ENCODE data around the gene TBC1D1. TPM values are rescaled to one million over a fixed set of nuclear protein-coding genes. Genes with fewer than 3 reads are reported as not detected.
"Not testable (repeated sequence)": the region's sequence is repeated elsewhere in the genome, so short reads cannot be mapped to it uniquely, and the experiment has no call there.

Gene TBC1D1
- total RNA-seq, 1 experiment from 2014 or later = 97.0 TPM

DNA sequence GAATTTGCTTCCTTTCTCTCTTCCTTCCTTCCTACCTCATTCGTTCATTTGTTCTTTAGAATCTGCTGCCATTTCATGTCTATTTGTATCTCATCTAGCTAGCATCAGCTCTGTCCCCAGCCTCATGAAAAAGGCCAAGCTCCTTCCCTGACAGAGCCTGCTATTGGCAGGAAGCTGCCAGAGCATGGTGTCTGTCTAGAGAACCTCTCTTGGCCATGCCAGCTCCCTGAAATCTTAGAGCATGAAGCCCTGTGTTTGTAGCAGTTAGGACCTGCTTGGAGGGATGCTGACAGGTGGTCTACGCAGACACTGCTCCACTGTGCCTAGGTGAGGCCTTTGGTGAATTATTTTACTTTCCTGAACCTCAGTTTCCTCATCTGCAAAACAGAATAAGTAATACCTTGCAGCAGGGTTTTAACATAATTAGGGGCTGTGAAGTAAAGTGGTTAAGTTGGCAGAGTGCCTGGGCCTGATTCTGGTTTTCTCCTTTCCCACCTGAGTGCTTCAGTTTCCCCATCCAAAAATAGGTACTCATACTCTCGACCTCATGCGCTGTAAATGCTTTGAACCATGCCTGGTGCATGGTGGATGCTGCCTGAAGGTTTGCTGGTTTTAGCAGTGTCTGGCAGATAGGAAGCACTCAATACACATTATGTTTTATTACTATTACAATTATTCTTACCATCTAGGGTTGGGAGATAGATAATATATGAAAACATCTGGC is 74.0 kb downstream of the TBC1D1 start:
- DNase-seq (ENCODE audit: low spot score) = no peak

DNA sequence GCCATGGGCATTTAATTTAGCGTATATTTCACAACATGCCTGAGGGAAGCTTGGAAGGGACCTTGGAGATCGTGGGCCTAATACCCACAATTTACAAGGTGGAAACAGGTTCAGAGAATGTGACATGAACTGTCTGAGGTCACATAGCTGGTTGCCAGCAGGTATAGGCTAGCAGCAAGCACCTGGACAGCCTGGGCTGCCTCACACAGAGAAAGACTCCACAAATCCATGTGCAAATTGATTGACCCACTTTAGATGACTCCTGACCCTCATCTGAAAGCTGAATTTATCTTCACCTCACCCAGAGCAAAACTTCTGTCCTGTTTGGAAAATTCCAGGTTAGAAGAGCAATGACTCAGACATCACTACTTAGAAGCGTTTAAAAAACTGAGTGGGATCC is 75.2 kb downstream of the TBC1D1 start:
- DNase-seq (ENCODE audit: low spot score) = no peak

DNA sequence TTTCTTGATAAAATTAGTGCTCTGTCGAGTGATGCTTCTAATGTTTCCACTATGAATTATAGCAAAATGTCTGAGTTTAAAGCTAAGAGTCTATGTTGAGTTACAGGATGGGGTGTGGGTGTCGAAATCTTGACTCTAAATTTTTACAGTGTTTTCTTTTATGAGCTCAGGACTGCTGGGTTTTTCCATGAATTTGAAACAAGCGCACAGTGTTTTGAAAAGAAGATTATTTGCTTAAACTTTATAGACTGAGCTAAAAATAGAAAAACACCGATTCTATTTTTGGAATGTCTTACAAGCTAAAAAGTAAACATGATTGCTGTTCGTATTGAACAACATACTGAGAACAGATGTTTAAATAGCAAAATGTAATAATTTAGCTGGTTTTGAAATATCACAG is 76.9 kb downstream of the TBC1D1 start:
- DNase-seq (ENCODE audit: low spot score) = no peak

GRCh38 chr4:37968747-37969146 is 77.9 kb downstream of the TBC1D1 start:
- no peak for DNase-seq (ENCODE audit: low spot score)

- peak; percentile 77 for DNase-seq (ENCODE audit: low spot score)
Observed at GRCh38 chr4:37970702-37971101, 79.8 kb downstream of the TBC1D1 start.

DNA sequence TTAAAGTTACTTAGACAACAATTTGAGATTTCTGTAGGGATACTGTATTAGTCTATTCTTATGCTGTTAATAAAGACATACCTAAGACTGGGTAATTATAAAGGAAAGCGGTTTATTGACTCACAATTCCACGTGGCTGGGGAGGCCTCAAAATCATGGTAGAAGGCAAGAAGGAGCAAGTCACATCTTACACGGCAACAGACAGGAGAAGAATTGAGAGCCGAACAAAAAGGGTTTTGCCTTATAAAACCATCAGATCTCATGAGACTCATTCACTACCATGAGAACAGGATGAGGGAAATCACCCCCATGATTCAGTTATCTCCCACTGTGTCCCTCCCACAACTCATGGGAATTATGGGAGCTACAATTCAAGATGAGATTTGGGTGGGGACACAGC is 80.3 kb downstream of the TBC1D1 start:
- DNase-seq (ENCODE audit: low spot score) = no peak

DNA sequence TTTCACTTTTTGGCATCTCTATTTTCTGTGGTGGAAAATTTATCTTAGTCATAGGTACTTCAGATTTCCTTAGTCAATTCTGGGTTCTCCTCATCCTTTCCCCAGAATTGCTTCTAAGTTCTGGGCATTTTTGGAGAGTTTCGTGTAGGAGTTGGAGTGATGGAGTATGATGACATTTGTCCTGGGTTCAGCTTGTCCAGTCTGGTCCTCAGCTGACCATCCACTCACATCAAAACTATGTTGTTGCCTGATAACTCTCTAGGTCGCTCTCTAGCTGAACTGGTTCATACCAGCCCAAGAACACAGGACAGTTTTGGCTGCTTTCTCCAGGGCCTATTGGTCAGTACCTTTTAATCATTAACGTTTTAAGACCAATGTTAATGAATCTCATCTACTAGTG is 82.6 kb downstream of the TBC1D1 start:
- DNase-seq (ENCODE audit: low spot score) = no peak

DNA sequence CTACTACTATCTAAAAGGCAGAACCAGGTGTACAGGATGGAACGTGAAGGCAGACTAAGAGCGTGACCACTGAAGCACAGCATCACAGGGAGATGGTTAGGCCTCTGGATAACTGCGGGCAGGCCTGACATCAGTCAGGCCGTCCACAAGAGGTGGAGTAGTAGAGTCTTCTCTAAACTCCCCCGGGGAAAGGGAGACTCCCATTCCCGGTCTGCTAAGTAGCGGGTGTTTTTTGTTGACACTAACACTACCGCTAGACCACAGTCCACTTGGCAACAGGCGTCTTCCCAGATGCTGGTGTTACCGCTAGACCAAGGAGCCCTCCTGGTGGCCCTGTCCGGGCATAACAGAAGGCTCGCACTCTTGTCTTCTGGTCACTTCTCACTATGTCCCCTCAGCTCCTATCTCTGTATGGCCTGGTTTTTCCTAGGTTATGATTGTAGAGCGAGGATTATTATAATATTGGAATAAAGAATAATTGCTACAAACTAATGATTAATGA is 84.5 kb downstream of the TBC1D1 start:
- not testable (repeated sequence) for DNase-seq (ENCODE audit: low spot score)

- DNase-seq (ENCODE audit: low spot score) = no peak
Observed at GRCh38 chr4:37976507-37976906, 85.6 kb downstream of the TBC1D1 start.

- peak; percentile 38 for DNase-seq (ENCODE audit: low spot score)
Observed at GRCh38 chr4:37976991-37977470, 86.1 kb downstream of the TBC1D1 start.

DNA sequence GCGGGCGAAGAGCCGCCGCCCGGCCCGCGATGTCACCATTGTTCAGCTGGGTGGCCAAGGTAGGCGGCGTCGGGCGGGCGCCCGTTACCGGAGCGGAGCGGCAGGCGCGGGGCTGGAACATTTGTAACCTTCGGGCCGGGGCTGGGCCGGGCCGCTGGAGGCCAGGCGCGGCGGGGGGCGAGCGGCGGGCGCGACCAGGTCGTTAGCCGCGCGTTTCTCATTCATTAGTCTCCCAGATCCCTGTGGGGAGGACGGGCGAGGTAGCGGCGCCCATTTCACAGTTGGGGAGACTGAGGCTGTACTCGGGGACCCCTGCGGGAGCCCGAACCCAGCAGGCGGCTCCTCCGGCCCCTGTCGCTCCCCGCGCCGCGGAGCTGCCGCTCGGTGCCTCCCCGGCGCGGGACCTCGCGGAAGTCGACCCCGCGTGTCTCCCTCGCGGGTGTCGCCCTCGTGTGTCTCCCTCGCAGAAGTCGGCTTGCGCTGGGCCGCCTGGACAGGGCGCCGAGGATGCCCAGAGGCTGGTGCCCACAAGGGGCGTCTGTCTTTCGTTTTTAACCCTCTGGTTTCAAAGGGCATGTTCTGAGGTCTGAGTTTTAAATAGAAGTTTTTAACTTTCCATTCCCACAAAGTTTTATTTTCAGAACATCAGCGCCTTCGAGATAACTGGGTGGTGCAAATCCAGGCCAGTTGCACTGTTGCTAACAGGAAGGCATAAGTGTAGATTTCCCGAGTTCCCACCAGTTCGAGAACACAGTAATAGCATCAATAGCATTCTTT is 86.8 kb downstream of the TBC1D1 start:
- DNase-seq (ENCODE audit: low spot score) = peak; percentile 25

DNA sequence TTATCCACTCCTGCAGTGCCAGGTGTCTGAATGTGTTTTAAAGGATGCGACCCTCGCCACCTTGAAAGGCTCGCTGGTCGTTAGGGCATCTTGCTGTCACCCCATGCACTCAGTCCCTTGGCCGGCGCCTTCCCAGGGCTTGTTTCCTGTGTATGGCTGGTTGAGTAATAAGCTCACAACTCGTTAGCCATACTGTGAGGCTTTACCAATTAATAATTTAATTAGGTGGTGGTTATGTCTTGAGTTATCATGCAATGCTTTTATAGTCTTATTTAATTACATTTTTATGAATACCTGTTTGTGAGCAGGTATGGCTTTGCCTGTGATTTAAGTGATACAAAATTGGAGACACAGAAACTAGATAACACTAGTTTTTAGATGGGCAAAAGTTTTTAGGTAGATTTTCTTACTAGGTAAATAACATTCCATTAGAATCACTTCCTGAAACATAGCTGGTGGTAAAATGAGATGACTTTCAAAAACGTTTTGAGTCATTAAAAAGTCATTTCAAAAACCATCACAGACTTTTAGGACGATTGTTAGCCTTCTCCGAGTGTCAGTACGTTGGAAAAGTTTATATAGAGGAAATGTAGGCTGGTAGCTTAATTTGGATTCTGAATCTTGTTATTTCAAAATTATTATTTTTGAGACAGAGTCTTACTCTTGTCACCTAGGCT is 87.5 kb downstream of the TBC1D1 start:
- peak; percentile 19 for DNase-seq (ENCODE audit: low spot score)

- DNase-seq (ENCODE audit: low spot score) = no peak
Observed at GRCh38 chr4:37980246-37980645, 89.4 kb downstream of the TBC1D1 start.

GRCh38 chr4:37981425-37981824 is 90.5 kb downstream of the TBC1D1 start:
- DNase-seq (ENCODE audit: low spot score) = no peak

DNA sequence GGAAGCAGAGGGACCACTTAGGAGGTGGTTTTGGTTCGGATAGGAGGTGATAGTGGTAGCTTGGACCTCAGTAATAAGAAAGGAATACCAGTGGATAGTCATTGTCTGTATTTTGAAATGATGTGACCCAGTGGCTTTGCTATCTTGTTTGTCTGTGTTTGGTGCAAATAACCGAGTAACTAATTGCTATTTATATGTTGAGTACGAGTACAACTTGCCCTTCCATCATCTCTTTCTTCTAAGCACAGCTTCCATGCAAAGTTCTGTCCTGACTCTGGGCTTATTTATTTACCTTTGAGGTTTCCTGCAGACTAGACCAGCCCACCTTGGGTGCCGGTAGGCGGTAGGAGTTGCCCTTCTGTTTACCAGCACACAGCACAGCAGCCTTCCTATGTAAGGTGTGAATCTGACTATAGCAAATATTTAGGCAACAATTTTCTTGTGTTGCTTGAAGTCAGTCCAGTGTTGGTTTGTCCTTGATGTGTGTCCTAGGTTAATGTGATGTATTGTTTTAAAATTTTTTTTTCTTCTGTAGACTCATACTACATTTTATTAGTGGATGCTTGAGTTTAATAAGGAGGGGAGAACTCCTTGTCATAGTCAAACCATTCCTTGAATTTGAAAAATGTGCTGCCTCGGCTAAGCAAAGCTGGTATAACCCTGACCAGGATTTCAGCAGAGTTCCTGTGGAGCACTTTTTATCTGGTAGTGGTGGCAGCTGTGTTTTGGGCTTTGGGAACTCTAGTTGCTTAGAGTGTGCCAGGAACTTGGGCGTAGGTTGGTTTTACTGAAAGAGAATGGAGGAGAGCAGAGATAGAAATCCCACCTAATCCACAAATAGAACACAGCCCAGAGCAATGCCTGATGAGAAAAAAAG is 91.2 kb downstream of the TBC1D1 start:
- DNase-seq (ENCODE audit: low spot score) = peak; percentile 14

GRCh38 chr4:37982736-37983135 is 91.9 kb downstream of the TBC1D1 start:
- DNase-seq (ENCODE audit: low spot score) = no peak

DNA sequence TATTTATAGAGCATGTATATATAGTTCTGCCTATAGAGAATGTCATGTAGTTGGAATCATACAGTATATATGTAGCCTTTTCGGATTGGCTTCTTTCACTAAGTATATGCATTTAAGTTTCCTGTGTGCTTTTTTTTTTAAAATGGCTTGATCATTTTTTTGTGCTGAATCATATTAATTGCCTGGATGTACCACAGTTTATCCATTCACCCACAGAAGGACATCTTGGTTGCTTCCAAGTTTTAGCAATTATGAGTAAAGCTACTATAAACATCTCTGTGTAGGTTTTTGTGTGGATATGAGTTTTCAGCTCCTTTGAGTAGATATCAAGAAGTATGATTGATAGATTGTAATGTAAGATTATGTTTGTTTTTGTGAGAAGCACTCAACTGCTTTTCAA is 93.1 kb downstream of the TBC1D1 start:
- DNase-seq (ENCODE audit: low spot score) = no peak

DNA sequence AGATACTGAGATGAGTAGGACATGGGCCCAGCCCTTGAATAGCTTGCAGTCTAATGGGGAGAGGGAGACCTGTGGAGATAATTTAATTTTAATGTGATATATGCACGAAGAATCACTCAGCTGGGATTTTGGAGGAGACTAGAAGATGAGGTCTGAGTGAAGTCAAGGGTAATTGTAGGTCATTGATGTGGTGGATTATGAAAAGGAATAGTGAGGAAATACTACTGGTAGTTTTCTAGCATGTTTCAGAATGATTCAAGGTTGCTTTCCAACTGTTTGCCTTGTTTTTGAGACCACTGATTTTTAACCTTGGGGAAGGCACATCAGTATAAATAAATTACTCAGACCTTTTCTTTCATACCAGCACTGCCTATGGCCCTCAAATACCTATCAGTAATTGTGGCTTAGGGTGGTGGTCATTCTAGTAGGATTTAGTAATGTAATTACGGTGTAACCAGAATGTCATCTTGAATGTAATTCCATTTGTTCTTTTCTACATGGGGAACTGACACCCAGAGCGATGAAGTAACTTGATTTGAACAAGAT is 94.9 kb downstream of the TBC1D1 start:
- no peak for DNase-seq (ENCODE audit: low spot score)

GRCh38 chr4:37988670-37989069 is 97.8 kb downstream of the TBC1D1 start:
- no peak for DNase-seq (ENCODE audit: low spot score)

DNA sequence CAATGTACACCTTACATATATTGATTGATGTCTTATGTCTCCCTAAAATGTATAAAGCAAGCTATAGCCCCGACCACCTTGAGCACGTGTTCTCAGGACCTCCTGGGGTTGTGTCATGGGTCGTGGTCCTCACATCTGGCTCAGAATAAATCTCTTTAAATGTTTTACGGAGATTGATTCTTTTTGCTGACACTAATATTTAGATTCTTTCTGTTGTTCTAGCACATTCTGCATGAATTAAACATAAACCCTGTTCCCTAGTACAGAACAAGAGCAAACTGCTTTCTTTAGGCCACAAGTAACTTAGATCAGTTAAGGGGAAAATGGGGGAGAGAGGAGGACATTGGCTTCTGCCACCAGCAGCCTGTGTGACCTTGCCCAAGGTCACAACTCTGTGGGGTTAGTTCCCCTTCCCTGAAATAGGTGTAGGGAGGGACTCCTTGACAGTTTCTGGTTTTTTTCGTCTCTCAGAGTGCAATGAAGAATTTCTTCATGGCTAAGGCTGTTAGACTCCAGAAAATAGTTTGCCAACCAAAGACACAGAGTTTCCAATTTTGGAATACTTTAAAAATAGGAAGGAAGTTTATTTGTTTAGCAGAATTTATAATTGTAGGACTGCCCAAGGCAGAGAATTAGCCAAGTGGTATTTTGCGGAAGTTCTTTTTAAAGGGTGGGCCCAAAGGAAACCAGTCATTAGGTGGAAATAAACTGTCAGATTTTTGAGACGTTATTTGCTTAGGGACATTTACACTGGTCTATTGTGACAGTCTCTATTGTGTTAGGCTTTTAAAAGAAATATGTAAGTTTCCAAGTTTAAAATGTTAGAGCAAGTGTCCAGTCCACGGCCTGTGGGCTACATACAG is 98.7 kb downstream of the TBC1D1 start:
- no peak for DNase-seq (ENCODE audit: low spot score)

Data from A172 (cell line).